Measurements from ENCODE around the gene EIF5AL1. TPM values are rescaled to one million over a fixed set of nuclear protein-coding genes. Genes with fewer than 3 reads are reported as not detected.
"Not testable (repeated sequence)": the region's sequence is repeated elsewhere in the genome, so short reads cannot be mapped to it uniquely, and the experiment has no call there.

The EIF5AL1 gene
- total RNA-seq, result 0.34 and 0.59 TPM in 2 replicates

GRCh38 chr10:79511891-79512583, at the start of gene EIF5AL1:
Gene EIF5AL1, plus strand, starts transcription at chr10:79512533. Its CDS starts 117 bp downstream, at chr10:79512650.
- H3K4me3 Mint-ChIP-seq; H3K27me3 Mint-ChIP-seq (ENCODE audit: insufficient read depth); DNase-seq (ENCODE audit: low spot score); intact Hi-C loops (cut with micrococcal nuclease); H3K36me3 Mint-ChIP-seq (ENCODE audit: low read depth); H3K4me1 Mint-ChIP-seq (ENCODE audit: low read depth); H3K27ac Mint-ChIP-seq; H3K9me3 Mint-ChIP-seq: not testable (repeated sequence)

DNA sequence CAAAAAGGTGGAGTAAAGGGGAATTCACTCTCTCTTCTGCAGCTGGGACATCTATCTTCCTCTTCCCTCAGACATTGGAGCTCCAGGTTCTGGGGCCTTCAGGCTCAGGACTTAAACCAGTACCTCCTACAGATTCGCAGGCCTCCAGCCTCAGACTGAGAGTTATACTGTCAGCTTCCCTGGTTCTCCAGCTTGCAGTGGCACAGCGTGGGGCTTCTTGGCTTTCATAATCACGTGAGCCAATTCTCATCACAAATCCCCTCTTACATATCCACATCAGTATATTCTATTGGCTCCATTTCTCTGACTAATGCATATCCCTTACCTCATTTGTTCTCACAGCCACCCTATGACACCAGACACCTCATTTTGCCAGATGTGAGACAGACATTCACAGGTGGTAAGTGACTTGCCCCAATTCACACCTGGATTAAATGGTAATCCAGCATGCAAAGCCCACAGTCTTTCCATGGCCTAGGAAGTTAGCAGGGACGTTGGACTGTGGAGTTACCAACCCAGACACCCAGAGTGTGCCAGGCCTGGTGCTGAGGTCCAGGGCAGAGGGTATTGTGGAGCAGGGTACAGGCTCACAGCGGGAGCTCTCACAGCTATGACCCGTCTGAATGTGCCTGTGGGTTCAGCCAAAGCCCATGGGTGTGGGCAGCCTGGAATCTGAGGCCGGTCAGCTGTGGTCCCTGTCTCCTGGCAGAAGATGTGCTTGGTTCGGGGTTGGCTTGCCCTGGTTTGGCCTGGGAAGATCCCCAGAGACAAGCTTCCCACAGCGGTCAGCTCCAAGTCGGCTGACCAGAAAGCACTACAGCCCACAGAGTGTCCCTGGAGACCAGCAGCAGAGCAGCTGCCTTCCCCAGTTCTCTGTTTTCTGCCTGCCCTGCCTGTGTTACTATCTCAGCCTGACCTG, 48.5 kb upstream of the EIF5AL1 start:
- H3K9me3 Mint-ChIP-seq, result no peaks in the 10 kb centered on the region
- DNase-seq (ENCODE audit: low spot score), result no peak
- intact Hi-C loops (cut with micrococcal nuclease), result no loop called here
- no peak overlapping the region for H3K4me3 Mint-ChIP-seq
- no peak overlapping the region for H3K27ac Mint-ChIP-seq
- peaks cover 3% of the 10 kb centered on the region for H3K27me3 Mint-ChIP-seq (ENCODE audit: insufficient read depth)
- no peaks in the 10 kb centered on the region for H3K36me3 Mint-ChIP-seq (ENCODE audit: low read depth)
- no peaks in the 10 kb centered on the region for H3K4me1 Mint-ChIP-seq (ENCODE audit: low read depth)

DNA sequence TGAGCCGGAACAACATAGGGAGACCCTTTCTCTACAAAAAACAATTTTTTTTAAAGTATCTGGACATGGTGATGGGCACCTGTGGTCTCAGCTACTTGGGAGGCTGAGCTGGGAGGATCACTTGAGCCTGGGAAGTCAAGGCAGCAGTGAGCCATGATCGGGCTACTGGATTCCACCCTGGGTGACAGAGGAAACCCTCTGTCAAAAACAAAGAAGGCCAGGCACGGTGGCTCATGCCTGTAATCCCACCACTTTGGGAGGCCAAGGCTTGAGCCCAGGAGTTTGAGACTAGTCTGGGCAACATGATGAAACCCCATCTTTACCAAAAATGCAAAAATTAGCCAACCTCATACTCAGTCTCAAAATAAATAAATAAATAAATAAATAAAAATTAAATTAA, 47.0 kb upstream of the EIF5AL1 start:
- no peaks in the 10 kb centered on the region for H3K9me3 Mint-ChIP-seq
- no peak overlapping the region for H3K27ac Mint-ChIP-seq
- no peak for DNase-seq (ENCODE audit: low spot score)
- H3K27me3 Mint-ChIP-seq (ENCODE audit: insufficient read depth), result peaks cover 2% of the 10 kb centered on the region
- no peaks in the 10 kb centered on the region for H3K4me1 Mint-ChIP-seq (ENCODE audit: low read depth)
- H3K36me3 Mint-ChIP-seq (ENCODE audit: low read depth), result no peaks in the 10 kb centered on the region
- no peak overlapping the region for H3K4me3 Mint-ChIP-seq
- intact Hi-C loops (cut with micrococcal nuclease), result no loop called here

DNA sequence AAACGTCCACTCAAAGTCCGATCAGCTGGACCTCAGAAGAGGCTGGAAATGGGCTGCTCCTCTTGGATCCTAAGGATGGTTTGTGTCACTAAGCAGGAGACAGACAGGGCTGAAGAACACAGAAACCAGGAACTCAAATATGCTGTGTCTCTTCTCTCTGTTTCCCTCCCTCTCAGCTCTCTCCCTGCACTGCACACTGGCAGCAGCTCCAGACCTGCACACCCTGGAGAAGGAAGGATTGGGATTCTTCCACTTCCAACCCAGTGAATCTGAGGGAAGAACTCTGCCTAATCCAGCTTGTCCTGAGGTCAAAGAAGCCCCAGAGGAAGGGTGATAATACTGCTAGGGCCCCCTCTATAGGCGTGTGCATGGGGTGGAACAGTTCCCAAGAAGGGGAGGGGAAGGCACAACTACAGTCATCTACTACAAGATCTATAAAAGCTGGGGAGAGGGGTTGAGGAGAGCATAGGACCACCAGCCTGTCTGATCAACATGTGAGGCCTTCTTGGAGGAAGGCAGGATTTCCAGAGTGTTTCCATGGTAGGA, 44.2 kb upstream of the EIF5AL1 start:
- no peak overlapping the region for H3K27ac Mint-ChIP-seq
- H3K4me1 Mint-ChIP-seq (ENCODE audit: low read depth), result no peaks in the 10 kb centered on the region
- intact Hi-C loops (cut with micrococcal nuclease), result no loop called here
- no peak for DNase-seq (ENCODE audit: low spot score)
- H3K4me3 Mint-ChIP-seq, result no peak overlapping the region
- H3K9me3 Mint-ChIP-seq, result no peaks in the 10 kb centered on the region
- H3K27me3 Mint-ChIP-seq (ENCODE audit: insufficient read depth), result peaks cover 11% of the 10 kb centered on the region
- no peaks in the 10 kb centered on the region for H3K36me3 Mint-ChIP-seq (ENCODE audit: low read depth)

- Mint-ChIP-seq H3K4me1 (ENCODE audit: low read depth) (no peaks in the 10 kb centered on the region), H3K27ac (no peak overlapping the region), H3K9me3 (no peaks in the 10 kb centered on the region), H3K4me3 (no peak overlapping the region), H3K36me3 (ENCODE audit: low read depth) (no peaks in the 10 kb centered on the region), H3K27me3 (ENCODE audit: insufficient read depth) (peaks cover 15% of the 10 kb centered on the region)
- DNase-seq (ENCODE audit: low spot score), result no peak
- intact Hi-C loops (cut with micrococcal nuclease), result no loop called here
These were observed 43.3 kb upstream of the EIF5AL1 start for GRCh38 chr10:79468841-79469585.

GRCh38 chr10:79470096-79470495, 42.2 kb upstream of the EIF5AL1 start:
- Mint-ChIP-seq H3K4me3 (no peak overlapping the region), H3K36me3 (ENCODE audit: low read depth) (no peaks in the 10 kb centered on the region), H3K27me3 (ENCODE audit: insufficient read depth) (peaks cover 18% of the 10 kb centered on the region), H3K4me1 (ENCODE audit: low read depth) (no peaks in the 10 kb centered on the region), H3K27ac (no peak overlapping the region), H3K9me3 (no peaks in the 10 kb centered on the region)
- intact Hi-C loops (cut with micrococcal nuclease), result no loop called here
- no peak for DNase-seq (ENCODE audit: low spot score)

DNA sequence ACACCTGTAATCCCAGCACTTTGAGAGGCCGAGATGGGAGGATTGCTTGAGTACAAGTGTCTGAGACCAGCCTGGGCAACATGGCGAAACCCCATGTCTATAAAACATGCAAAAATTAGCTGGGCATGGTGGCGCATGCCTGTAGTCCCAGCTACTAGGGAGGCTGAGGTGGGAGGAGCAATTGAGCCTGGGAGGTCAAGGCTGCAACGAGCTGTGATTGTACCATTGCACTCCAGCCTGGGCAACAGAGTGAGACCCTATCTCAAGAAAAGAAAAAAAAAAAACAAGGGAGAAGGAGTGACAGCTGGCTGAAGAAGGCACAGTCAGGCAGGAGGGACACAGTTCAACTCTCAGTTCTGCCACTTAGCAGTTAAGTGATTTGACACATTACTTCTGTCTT, 40.6 kb upstream of the EIF5AL1 start:
- no peak overlapping the region for H3K4me3 Mint-ChIP-seq
- intact Hi-C loops (cut with micrococcal nuclease), result no loop called here
- DNase-seq (ENCODE audit: low spot score), result no peak

GRCh38 chr10:79472449-79472848, 39.9 kb upstream of the EIF5AL1 start:
- no peaks in the 10 kb centered on the region for H3K4me1 Mint-ChIP-seq (ENCODE audit: low read depth)
- no peak overlapping the region for H3K4me3 Mint-ChIP-seq
- intact Hi-C loops (cut with micrococcal nuclease), result no loop called here
- no peaks in the 10 kb centered on the region for H3K36me3 Mint-ChIP-seq (ENCODE audit: low read depth)
- DNase-seq (ENCODE audit: low spot score), result no peak
- no peak overlapping the region for H3K27ac Mint-ChIP-seq
- no peaks in the 10 kb centered on the region for H3K9me3 Mint-ChIP-seq
- peaks cover 32% of the 10 kb centered on the region for H3K27me3 Mint-ChIP-seq (ENCODE audit: insufficient read depth)

More for the DNA sequence above, 40.6 kb upstream of the EIF5AL1 start:
- H3K4me1 Mint-ChIP-seq (ENCODE audit: low read depth), result no peaks in the 10 kb centered on the region
- no peaks in the 10 kb centered on the region for H3K9me3 Mint-ChIP-seq
- H3K36me3 Mint-ChIP-seq (ENCODE audit: low read depth), result no peaks in the 10 kb centered on the region
- H3K27ac Mint-ChIP-seq, result no peak overlapping the region
- peaks cover 31% of the 10 kb centered on the region for H3K27me3 Mint-ChIP-seq (ENCODE audit: insufficient read depth)

GRCh38 chr10:79472951-79473350, 39.4 kb upstream of the EIF5AL1 start:
- Mint-ChIP-seq H3K4me3 (no peak overlapping the region), H3K9me3 (no peaks in the 10 kb centered on the region), H3K4me1 (ENCODE audit: low read depth) (no peaks in the 10 kb centered on the region), H3K27ac (no peak overlapping the region), H3K27me3 (ENCODE audit: insufficient read depth) (peaks cover 34% of the 10 kb centered on the region), H3K36me3 (ENCODE audit: low read depth) (no peaks in the 10 kb centered on the region)
- intact Hi-C loops (cut with micrococcal nuclease), result no loop called here
- DNase-seq (ENCODE audit: low spot score), result no peak

GRCh38 chr10:79473496-79474095, 38.7 kb upstream of the EIF5AL1 start:
- intact Hi-C loops (cut with micrococcal nuclease), result no loop called here
- H3K4me1 Mint-ChIP-seq (ENCODE audit: low read depth), result no peaks in the 10 kb centered on the region
- H3K36me3 Mint-ChIP-seq (ENCODE audit: low read depth), result no peaks in the 10 kb centered on the region
- DNase-seq (ENCODE audit: low spot score), result no peak
- no peak overlapping the region for H3K27ac Mint-ChIP-seq
- no peaks in the 10 kb centered on the region for H3K9me3 Mint-ChIP-seq
- peaks cover 36% of the 10 kb centered on the region for H3K27me3 Mint-ChIP-seq (ENCODE audit: insufficient read depth)
- H3K4me3 Mint-ChIP-seq, result no peak overlapping the region

GRCh38 chr10:79475119-79475653, 37.1 kb upstream of the EIF5AL1 start:
- H3K27me3 Mint-ChIP-seq (ENCODE audit: insufficient read depth), result peaks cover 36% of the 10 kb centered on the region
- H3K27ac Mint-ChIP-seq, result no peak overlapping the region
- no peak overlapping the region for H3K4me3 Mint-ChIP-seq
- intact Hi-C loops (cut with micrococcal nuclease), result no loop called here
- DNase-seq (ENCODE audit: low spot score), result no peak
- no peaks in the 10 kb centered on the region for H3K36me3 Mint-ChIP-seq (ENCODE audit: low read depth)
- H3K9me3 Mint-ChIP-seq, result no peaks in the 10 kb centered on the region
- no peaks in the 10 kb centered on the region for H3K4me1 Mint-ChIP-seq (ENCODE audit: low read depth)

DNA sequence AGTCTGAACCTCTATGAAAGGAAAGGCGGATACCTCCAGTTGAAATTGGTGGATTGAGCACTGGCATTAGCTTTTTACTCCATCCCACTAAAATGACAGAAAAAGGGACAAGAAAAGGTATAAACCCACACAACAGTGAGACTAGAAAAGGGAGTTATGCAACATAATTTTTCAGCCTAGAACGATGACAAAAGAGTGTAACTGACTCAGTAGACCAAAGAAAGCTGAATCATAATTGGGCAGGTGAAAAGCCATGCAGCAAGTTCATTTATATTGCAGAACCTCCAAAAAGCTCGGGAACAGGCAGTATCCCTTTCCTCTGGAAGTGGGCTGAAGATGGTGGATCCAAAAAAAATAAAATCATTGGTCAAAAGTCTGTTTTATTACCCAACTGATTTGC, 36.5 kb upstream of the EIF5AL1 start:
- Mint-ChIP-seq H3K4me1 (ENCODE audit: low read depth) (no peaks in the 10 kb centered on the region), H3K36me3 (ENCODE audit: low read depth) (no peaks in the 10 kb centered on the region), H3K27ac (no peak overlapping the region), H3K9me3 (no peaks in the 10 kb centered on the region), H3K27me3 (ENCODE audit: insufficient read depth) (peaks cover 38% of the 10 kb centered on the region), H3K4me3 (no peak overlapping the region)
- DNase-seq (ENCODE audit: low spot score), result no peak
- intact Hi-C loops (cut with micrococcal nuclease), result no loop called here
